GM21737 (cell line): Measurements from ENCODE around the gene PCED1B.
"Not testable (repeated sequence)": the region's sequence is repeated elsewhere in the genome, so short reads cannot be mapped to it uniquely, and the experiment has no call there.

Experiments
- ATAC-seq: cut with Tn5 transposase; IDR thresholded peaks from one replicate; pipeline ENCODE4 v1.9.1; 2021; ENCODE audit warnings: mild to moderate bottlenecking, moderate library complexity; ENCODE audit not compliant: unreplicated experiment

Gene PCED1B

GRCh38 chr12:47268501-47269454, 189.4 kb downstream of the PCED1B start:
- ATAC-seq, result peak; percentile 80

GRCh38 chr12:47269916-47270315, 190.5 kb downstream of the PCED1B start:
- ATAC-seq, result no peak

GRCh38 chr12:47270782-47271664, 191.6 kb downstream of the PCED1B start:
- ATAC-seq, result no peak

GRCh38 chr12:47271800-47272239, 192.4 kb downstream of the PCED1B start:
- ATAC-seq, result no peak

GRCh38 chr12:47272412-47273190, 193.2 kb downstream of the PCED1B start:
- ATAC-seq, result no peak

GRCh38 chr12:47273191-47273626, 193.8 kb downstream of the PCED1B start:
- no peak for ATAC-seq

GRCh38 chr12:47274760-47275159, 195.3 kb downstream of the PCED1B start:
- ATAC-seq, result no peak

GRCh38 chr12:47276253-47276620, 196.8 kb downstream of the PCED1B start:
- ATAC-seq, result no peak

GRCh38 chr12:47276621-47277309, 197.3 kb downstream of the PCED1B start:
- ATAC-seq, result peak; percentile 80

- ATAC-seq, result no peak
Measured at GRCh38 chr12:47277972-47278448, 198.6 kb downstream of the PCED1B start.

- not testable (repeated sequence) for ATAC-seq
Measured at GRCh38 chr12:47279758-47280157, 200.3 kb downstream of the PCED1B start.

- no peak for ATAC-seq
Measured at GRCh38 chr12:47280543-47281300, 201.3 kb downstream of the PCED1B start.

- no peak for ATAC-seq
Measured at GRCh38 chr12:47281667-47282171, 202.3 kb downstream of the PCED1B start.

- no peak for ATAC-seq
Measured at GRCh38 chr12:47282206-47282605, 202.8 kb downstream of the PCED1B start.
